Upper lobe of left lung (tissue), 4 donors: ENCODE data around the gene NCOR2.

Experiments
- CTCF ChIP-seq, 6 experiments: fragments of 450-650 bp in 4 of 6; fragments of 200-600 bp in 2 of 6; sonication (generic) in 2 of 6; IDR thresholded peaks; one replicate each; pipeline ENCODE4 v1.5.1; 2016 to 2019; ENCODE audit warnings: antibody characterized with exemption in 6 of 6
- EP300 ChIP-seq, 4 donors: sonication (generic); formaldehyde crosslinking; IDR thresholded peaks; one replicate each; pipeline ENCODE4 v1.5.1; 2017; ENCODE audit warnings: antibody characterized with exemption in 4 of 4, control low read depth in 2 of 4
- POLR2A ChIP-seq, 4 donors: fragments of 450-650 bp; IDR thresholded peaks; one replicate each; pipeline ENCODE4 v1.5.1; 2016 to 2017; ENCODE audit warnings: antibody characterized with exemption in 4 of 4, mild to moderate bottlenecking in 2 of 4
- POLR2AphosphoS5 ChIP-seq, 2 donors: sonication (generic); formaldehyde crosslinking; IDR thresholded peaks; one replicate each; pipeline ENCODE4 v1.5.1; 2017; ENCODE audit warnings: antibody characterized with exemption in 2 of 2

- TF ChIP-seq POLR2A (IDR thresholded peaks at IDR 0.05) (no peak), CTCF (IDR thresholded peaks at IDR 0.05) (no peak), EP300 (IDR thresholded peaks at IDR 0.05) (no peak), POLR2AphosphoS5 (IDR thresholded peaks at IDR 0.05) (no peak)
These were observed 2.1 kb upstream of the NCOR2 start for GRCh38 chr12:124569375-124570148.
